GM21367 (cell line): ENCODE data around the gene BAZ2A.

ENCODE experiments used
- ATAC-seq: cut with Tn5 transposase; IDR thresholded peaks from one replicate; pipeline ENCODE4 v1.9.1; 2021; ENCODE audit not compliant: unreplicated experiment

Gene BAZ2A

DNA sequence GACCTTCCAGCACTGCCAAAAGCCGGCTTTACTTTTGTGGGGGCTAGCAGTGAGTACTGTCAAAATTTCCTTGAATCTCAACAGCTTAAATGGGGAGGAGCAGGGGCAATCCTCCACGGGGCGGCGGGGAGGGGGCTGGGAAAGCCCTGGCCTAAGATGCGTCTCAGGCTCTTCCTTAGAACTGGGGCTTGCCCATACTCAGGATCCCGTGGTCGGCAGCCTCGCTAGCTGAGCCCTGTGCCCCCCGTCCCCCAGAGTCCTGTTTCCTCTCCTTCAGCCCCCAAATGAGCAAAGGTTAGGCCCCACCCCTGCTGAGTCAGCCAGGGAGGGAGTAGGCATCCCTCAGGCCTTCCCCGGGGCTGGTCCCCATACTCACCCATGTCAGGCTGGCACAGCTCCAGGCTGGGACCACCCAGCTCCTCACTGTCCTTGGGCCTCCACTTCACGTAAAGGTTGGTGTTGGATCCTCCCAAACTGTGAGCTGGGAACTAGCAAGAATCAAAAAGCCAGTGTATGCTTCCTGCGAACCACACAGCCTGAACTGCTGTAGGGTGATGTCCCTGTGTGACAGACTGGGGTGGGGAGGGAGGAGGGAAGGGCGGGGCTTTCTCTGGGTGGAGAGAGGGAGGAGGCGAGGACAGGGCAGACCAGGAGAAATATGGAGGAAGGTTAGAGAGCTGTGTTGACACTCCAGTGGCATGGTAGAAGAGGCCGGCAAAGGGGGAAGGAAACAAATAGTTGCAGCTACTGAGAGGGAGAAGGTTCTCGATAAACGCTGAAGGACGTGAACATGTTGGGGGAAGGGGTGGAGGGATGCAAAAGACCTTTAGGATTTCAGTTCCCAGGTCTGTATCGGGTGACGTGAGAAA is 5.9 kb upstream of the BAZ2A start:
- peak; percentile 33 for ATAC-seq

DNA sequence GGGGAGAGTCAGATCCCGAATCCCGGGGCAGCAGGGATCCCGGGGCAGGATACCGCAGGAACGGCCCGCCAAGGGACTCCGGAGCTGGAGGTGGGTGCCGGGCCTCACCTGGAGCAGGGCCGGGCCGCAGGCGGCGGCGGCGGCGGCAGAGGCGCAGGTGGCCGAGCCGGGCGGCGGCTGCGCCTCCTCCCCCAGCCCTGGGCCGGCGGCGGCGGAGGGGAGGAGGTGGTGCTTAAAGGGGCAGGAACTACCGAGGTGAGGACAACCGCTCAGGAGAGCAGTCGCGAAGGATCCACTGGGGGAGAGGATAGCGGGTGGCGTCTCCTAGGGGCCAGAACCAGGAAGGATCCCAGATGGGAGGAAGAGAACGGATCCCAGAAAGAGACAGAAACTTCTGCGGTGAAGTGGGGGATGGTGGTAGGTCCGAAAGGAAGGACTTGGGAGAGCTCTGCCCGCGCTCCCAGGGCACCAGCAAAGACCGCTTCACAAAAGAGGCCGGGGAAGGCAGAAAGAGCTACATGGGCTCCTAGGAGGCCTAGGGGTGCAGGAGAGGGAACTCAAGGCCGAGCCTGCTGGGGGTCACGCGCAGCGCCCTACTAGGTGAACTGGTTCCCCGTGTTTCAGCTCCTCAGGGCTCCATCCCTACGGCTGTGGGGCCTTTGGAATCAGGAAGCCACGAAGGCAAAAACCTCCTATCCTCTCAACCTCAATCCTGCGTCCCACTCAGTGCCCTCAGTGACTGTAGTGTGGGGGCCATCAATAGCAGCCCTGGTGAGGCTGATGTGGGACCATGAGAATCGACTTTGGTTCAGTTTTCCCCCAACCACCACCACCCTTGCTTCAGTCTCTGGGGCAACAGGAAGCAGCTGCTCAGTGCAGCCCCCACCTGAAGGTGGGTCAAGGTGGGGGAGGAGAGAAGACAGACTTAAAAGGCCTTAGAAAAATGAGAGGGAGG is 5.0 kb upstream of the BAZ2A start:
- no peak for ATAC-seq

GRCh38 chr12:56634242-56634836 is 4.2 kb upstream of the BAZ2A start:
- no peak for ATAC-seq

- ATAC-seq, result no peak
These were observed 3.5 kb upstream of the BAZ2A start for GRCh38 chr12:56633468-56634241.

DNA sequence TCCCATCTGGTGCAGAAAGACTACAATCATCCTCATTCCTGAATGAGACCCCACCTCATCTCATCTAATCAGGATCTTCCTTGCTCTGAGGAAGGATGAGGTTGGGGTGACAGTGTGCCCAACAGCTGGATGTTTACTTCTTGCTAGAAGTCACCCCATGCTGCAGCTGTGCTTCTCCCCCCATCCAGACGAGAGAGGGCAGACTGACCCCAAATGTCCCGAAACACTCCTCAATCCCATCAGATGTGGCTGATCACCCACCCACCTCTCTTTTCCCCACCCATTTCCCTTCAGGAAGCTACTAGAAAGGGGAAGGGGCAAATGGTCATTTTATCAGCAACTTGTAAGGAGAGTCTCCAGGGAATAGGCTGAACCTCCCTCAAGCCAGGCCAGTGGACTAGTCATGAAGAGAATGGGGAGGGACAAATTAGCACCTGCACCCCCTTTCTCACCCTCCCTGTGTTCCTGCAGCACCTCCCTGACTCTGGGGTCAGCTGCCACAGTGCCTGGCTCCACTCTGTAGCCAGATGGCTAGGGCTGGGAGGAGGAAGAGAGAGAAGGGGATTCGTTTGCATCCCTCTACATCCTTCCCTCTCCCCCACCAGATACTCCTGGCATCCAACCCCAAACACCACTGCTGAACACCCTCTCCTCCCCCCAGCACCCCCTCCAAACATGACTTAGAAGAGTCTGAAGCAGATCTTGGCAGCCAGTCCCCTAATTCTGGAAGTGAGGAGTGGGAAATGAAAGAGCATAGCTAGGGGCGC is 2.8 kb upstream of the BAZ2A start:
- ATAC-seq, result no peak

GRCh38 chr12:56631790-56632700 is 1.9 kb upstream of the BAZ2A start:
- no peak for ATAC-seq

- ATAC-seq, result no peak
These were observed 507 bp downstream of the BAZ2A start for GRCh38 chr12:56629459-56630179.

- ATAC-seq, result no peak
These were observed 1.3 kb downstream of the BAZ2A start for GRCh38 chr12:56628671-56629458.

DNA sequence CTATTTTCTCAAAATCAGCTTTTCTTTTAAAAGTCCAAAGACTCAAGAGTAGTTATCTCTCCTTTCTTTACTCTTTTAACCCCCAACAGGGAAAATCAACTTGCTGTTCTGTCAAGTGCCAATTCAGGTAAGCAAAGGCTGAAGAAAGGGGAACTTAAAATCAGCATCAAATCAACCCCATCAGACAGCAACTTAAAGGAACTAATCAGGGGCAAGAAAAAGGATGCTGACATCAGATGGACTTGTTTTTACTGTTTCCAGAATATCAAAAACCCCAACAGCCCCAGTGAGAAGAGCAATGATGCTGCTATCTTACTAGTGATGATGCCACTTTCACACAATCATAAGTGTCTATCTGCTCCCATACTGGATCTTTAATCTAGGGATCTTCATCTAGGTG is 3.4 kb downstream of the BAZ2A start:
- ATAC-seq, result no peak

GRCh38 chr12:56622535-56622934 is 7.6 kb downstream of the BAZ2A start:
- no peak for ATAC-seq

DNA sequence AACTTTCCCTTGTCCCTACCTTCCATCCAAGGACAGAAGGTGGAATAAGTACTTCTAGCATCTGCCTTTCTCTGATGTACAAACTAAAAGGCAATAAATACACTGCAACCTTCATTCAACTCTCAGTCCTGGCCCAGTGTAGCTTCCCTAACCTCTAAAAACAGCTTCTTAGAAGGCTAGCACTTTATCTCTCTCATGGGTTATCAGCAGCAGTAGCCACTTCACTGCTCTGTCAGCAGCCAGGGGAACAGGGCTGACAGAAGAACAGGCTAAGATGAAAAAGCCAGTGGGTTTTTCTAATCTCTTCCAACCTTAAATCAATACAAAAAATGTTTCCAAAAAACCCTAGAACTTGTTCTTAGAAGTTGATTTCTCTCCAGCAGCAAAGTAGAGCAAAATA is 13.2 kb downstream of the BAZ2A start:
- ATAC-seq, result no peak

DNA sequence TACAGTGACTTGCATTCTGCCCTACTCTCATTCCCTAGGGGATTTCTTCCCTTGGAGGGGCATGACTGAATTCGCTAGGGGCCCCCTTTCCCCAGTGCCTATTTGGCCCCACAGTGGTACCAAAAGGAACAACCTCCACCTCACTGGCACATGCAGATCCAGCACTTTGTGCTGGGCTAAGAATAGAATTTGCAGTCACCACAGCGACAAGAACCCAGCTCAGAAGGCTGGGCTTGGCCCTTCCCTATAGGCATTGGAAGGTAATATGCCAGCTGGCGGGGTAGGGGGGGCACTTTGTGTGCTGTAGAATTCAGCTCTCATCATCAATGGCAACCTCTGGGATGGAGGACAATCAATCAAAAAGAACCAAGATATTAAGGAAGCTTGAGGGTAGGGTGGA is 13.9 kb downstream of the BAZ2A start:
- ATAC-seq, result no peak

DNA sequence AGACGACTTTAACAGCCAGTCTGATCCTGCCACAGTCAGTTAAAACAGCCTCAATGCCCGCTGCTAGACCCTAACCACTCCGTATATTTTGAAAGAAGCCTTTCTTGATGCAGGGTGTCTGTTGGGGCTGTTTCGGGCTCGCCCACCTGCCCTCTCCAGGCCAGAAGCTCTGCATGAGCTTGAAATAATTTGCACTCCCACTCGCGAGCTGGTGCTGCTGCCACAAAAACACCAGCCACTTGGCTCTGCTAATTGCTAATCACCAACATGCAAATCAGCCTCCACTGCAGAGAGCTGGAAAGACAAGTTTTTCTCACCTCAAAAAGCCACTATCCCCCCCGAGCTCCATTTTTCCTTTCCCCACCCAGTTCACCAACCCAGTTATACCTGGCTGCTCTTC is 15.5 kb downstream of the BAZ2A start:
- no peak for ATAC-seq

DNA sequence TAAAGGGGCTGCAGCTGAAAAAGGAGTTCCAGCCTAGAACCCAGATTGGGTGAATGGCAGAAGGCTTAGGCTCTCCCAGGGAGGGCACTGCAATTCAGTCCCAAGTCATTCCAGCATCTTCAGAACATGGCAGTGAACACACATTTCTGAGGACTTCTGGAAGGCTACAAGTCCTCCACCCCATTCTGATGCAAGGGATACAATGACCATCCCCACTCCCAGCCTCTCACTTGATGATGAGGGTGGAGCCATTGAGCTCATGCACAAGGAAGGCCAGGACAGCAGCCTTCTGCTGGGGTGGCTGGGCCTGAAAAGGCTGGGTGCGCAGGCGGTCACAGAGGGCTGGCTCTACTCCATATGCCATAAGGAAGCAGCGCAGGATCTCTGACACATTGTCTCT is 25.8 kb downstream of the BAZ2A start:
- ATAC-seq, result no peak

DNA sequence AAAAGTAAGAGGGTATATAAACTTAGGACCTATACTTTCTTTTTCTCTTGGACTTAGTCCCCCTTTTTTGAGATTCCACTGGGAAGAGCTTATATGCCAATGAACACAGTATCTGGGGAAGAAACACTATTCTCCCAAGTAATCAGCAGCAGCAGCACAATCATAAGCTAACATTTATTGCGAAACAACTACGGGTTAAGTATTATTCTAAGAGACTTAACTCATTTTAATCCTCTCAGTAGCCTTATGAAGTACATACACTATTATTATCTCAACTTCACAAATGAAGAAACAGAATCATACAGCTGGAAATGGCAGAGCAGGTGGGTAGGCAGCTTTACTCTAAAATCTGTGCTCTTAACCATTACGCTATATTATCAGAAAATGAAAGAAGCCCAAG is 27.9 kb downstream of the BAZ2A start:
- ATAC-seq, result no peak

DNA sequence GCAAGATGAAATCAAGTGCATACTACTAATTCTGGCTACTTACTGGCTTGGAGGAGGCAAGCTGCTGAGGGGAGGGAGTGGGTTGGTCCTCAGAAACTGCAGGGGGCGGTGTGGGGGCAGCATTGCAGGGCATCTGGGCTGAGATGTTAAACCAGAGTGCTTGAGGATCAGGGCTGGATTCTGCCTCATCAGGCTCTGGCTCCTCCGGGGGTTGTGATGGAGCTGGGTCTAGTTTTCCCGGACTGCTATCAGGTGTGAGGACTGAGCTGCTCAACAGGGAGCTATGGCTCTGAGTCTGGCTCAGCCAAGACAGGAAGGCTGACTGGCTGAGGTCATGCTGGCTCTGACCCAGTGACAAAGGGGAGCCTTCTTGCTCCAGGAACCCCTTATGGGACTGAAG is 28.6 kb downstream of the BAZ2A start:
- no peak for ATAC-seq

DNA sequence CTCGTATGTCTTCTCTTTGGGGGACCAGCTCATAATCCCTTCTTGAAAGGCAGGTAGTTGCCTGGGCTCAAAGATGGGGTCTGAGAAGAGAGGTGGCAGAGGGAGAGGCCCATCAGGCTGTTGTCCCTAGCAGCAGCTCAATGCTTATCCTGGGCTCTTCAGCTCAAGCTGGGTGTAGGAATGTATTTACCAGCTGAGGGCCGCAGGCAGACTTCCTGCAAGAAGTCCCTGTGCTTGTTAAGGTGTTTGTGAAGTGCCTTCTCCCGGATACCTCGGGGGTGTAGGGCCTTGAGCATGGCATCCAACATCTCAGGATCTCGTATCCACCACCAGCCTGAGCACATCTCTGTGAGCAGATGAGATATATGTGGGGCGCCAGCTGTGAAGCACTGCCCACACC is 29.4 kb downstream of the BAZ2A start:
- ATAC-seq, result no peak

GRCh38 chr12:56599797-56600196 is 30.3 kb downstream of the BAZ2A start:
- ATAC-seq, result no peak
